Measurements from ENCODE around the gene TSC2. TPM values are rescaled to one million over a fixed set of nuclear protein-coding genes. Genes with fewer than 3 reads are reported as not detected.
A peak's percentile ranks its signal among the peaks of the same experiment; 100 is the strongest.

Gene TSC2
- total RNA-seq, 3 donors from 2014 or later (not counting 1 experiment from before 2014, with no cell fraction given) = 135 to 197 (median 161) TPM

DNA sequence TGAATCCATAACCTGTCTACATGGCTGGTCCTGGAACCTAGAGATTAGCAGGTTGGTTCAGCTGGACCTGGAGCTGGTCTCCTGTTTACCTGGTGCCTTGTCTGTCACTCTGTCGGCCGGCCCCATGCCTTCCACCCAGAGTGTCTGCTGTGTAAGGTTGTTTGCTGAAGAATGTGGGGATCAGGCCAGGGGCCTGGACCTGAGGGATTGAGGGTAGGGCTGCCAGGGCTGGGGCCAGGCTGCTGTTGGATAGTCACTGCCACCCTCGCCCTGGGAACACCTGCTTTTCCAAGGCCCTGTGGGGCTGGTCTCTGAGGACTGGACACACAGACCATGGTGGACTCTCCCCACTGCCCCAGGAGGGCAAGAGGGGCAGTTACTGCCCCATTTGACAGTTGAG is 19.6 kb upstream of the TSC2 start:
- WGBS (ENCODE audit: insufficient coverage) = 86% methylated on average over 3 of the region's 3 CpGs
- H3K27me3 ChIP-seq (ENCODE audit: control insufficient read depth, insufficient read depth, low read length) = peaks cover 5% of the 10 kb centered on the region
- intact Hi-C loops (cut with micrococcal nuclease) = loop anchor here (10.0 kb wide), 1 partner anchor 237 kb away; the partner anchor contains the start of gene RNPS1

DNA sequence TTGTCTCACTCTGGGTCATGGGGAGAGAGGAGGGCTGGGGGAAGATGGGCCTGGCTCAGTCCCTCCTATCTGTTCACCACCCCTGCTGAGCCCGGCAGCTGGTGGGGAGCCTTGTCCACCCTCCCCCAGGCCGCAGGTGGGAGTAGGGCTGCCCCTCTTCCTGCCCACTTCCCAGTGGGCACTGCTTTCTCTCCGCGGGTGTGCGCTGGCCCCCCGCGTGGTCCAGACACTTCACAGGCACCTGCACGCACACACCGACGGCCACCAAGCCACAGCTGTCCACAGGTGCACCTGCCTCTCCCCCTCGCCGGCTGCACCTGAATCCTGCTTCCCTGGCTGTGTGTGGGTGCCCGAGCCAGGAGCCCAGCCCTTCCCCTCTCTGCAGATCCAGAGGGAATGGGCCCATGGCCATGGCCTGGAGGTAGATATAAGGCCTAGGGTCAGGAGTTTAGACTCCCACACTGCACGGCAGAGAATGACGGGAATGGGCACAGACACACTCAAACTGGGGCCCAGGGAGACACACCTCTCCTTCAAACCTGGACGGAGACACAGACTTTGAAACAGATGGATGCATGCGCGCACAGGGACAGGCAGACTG is 19.1 kb upstream of the TSC2 start:
- Histone ChIP-seq H3K9me3 (ENCODE audit: control insufficient read depth, insufficient read depth, low read length) (no peaks in the 10 kb centered on the region), H3K4me1 (ENCODE audit: control insufficient read depth, insufficient read depth, low read length) (peaks cover 18% of the 10 kb centered on the region), H3K27me3 (ENCODE audit: control insufficient read depth, insufficient read depth, low read length) (peaks cover 5% of the 10 kb centered on the region), H3K4me3 (ENCODE audit: low read length) (no peak overlapping the region), H3K27ac (ENCODE audit: low read length) (no peak overlapping the region), H3K36me3 (ENCODE audit: control insufficient read depth, insufficient read depth, low read length) (no peaks in the 10 kb centered on the region)
- Mint-ChIP-seq H3K27ac (no peak overlapping the region), H3K4me1 (peaks cover 0 to 8% of the 10 kb centered on the region in 2 donors), H3K4me3 (no peak overlapping the region), H3K9me3 (no peaks in the 10 kb centered on the region), H3K36me3 (no peaks in the 10 kb centered on the region), H3K27me3 (ENCODE audit: low read depth in 2 of 2) (no peaks in the 10 kb centered on the region)
- WGBS (ENCODE audit: insufficient coverage) = 88% methylated on average over 18 of the region's 18 CpGs
- ATAC-seq (no peak), DNase-seq (no peak)
- TF ChIP-seq, protein P1, sequence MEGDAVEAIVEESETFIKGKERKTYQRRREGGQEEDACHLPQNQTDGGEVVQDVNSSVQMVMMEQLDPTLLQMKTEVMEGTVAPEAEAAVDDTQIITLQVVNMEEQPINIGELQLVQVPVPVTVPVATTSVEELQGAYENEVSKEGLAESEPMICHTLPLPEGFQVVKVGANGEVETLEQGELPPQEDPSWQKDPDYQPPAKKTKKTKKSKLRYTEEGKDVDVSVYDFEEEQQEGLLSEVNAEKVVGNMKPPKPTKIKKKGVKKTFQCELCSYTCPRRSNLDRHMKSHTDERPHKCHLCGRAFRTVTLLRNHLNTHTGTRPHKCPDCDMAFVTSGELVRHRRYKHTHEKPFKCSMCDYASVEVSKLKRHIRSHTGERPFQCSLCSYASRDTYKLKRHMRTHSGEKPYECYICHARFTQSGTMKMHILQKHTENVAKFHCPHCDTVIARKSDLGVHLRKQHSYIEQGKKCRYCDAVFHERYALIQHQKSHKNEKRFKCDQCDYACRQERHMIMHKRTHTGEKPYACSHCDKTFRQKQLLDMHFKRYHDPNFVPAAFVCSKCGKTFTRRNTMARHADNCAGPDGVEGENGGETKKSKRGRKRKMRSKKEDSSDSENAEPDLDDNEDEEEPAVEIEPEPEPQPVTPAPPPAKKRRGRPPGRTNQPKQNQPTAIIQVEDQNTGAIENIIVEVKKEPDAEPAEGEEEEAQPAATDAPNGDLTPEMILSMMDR (IDR thresholded peaks at IDR 0.05) = no peak
- intact Hi-C loops (cut with micrococcal nuclease) = loop anchor here (10.0 kb wide), 1 partner anchor 236 kb away; the partner anchor contains the start of gene RNPS1

More for the DNA sequence above, 19.6 kb upstream of the TSC2 start:
- no peaks in the 10 kb centered on the region for H3K27me3 Mint-ChIP-seq (ENCODE audit: low read depth in 2 of 2)
- H3K36me3 Mint-ChIP-seq = no peaks in the 10 kb centered on the region
- peaks cover 24% of the 10 kb centered on the region for H3K4me1 ChIP-seq (ENCODE audit: control insufficient read depth, insufficient read depth, low read length)
- H3K9me3 ChIP-seq (ENCODE audit: control insufficient read depth, insufficient read depth, low read length) = no peaks in the 10 kb centered on the region
- H3K36me3 ChIP-seq (ENCODE audit: control insufficient read depth, insufficient read depth, low read length) = no peaks in the 10 kb centered on the region
- TF ChIP-seq, protein P1 (IDR thresholded peaks at IDR 0.05) = no peak
- DNase-seq (no peak), ATAC-seq (no peak)
- no peak overlapping the region for H3K27ac Mint-ChIP-seq
- no peak overlapping the region for H3K4me3 ChIP-seq (ENCODE audit: low read length)
- H3K9me3 Mint-ChIP-seq = no peaks in the 10 kb centered on the region
- H3K4me3 Mint-ChIP-seq = peak overlapping the region; percentile 78
- H3K4me1 Mint-ChIP-seq = peaks cover 4 to 13% of the 10 kb centered on the region in 2 donors
- H3K27ac ChIP-seq (ENCODE audit: low read length) = no peak overlapping the region

DNA sequence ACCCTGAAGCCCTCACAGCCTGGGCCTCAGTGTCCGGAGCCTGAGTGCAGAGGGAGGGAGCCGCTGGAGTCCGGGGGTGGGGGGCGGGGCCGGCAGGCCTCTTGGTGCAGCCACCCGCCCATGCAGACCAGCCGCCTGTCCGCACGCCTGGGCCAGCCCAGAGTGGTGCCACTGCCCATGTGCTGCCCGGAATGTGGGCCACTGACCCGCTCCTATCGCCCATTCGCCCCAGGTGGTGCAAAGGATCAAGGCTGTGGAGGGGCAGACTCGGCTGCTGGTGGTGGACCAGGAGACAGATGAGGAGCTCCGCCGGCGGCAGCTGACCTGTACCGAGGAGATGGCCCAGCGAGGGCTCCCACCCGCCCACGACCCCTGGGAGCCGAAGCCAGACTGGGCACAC is 18.4 kb upstream of the TSC2 start:
- DNase-seq = no peak
- Histone ChIP-seq H3K4me1 (ENCODE audit: control insufficient read depth, insufficient read depth, low read length) (peaks cover 15% of the 10 kb centered on the region), H3K27ac (ENCODE audit: low read length) (no peak overlapping the region), H3K27me3 (ENCODE audit: control insufficient read depth, insufficient read depth, low read length) (peaks cover 5% of the 10 kb centered on the region), H3K4me3 (ENCODE audit: low read length) (no peak overlapping the region), H3K9me3 (ENCODE audit: control insufficient read depth, insufficient read depth, low read length) (no peaks in the 10 kb centered on the region), H3K36me3 (ENCODE audit: control insufficient read depth, insufficient read depth, low read length) (no peaks in the 10 kb centered on the region)
- Mint-ChIP-seq H3K27me3 (ENCODE audit: low read depth in 2 of 2) (no peaks in the 10 kb centered on the region), H3K36me3 (no peaks in the 10 kb centered on the region), H3K4me3 (no peak overlapping the region), H3K27ac (no peak overlapping the region), H3K9me3 (no peaks in the 10 kb centered on the region), H3K4me1 (peaks cover 0 to 5% of the 10 kb centered on the region in 2 donors)
- TF ChIP-seq, protein P1 (IDR thresholded peaks at IDR 0.05) = no peak
- intact Hi-C loops (cut with micrococcal nuclease) = loop anchor here (10.0 kb wide), 1 partner anchor 235 kb away; the partner anchor contains the start of gene RNPS1
- ATAC-seq = no peak
- 94% methylated on average over 22 of the region's 22 CpGs for WGBS (ENCODE audit: insufficient coverage)

DNA sequence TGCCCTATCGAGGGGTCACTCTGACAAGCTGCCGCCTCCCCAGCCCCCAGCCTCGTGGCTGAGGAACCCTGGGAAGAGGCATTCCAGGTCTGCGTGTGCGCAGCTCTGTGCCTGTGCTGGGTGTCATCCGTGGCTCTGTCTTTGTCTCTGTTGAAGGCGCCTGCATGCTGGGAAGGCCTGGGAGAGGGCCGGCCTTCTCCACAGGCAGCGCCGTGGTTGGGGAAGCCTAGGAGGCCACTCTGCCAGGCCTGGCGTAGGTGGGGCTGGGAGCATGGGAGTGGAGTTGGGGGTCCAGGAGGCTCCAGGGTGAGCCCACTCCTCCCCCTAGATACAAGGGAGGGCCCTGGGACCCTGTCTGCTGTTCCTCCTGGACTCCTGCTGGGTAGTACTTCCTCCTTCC is 17.7 kb upstream of the TSC2 start:
- H3K4me3 ChIP-seq (ENCODE audit: low read length) = no peak overlapping the region
- peaks cover 4% of the 10 kb centered on the region for H3K27me3 ChIP-seq (ENCODE audit: control insufficient read depth, insufficient read depth, low read length)
- Mint-ChIP-seq H3K4me1 (peaks cover 0 to 4% of the 10 kb centered on the region in 2 donors), H3K9me3 (no peaks in the 10 kb centered on the region), H3K36me3 (no peaks in the 10 kb centered on the region), H3K27me3 (ENCODE audit: low read depth in 2 of 2) (no peaks in the 10 kb centered on the region), H3K4me3 (peak overlapping the region; percentile 21), H3K27ac (no peak overlapping the region)
- no peak overlapping the region for H3K27ac ChIP-seq (ENCODE audit: low read length)
- no peaks in the 10 kb centered on the region for H3K9me3 ChIP-seq (ENCODE audit: control insufficient read depth, insufficient read depth, low read length)
- DNase-seq (no peak), ATAC-seq (no peak)
- TF ChIP-seq, protein P1 (IDR thresholded peaks at IDR 0.05) = no peak
- H3K4me1 ChIP-seq (ENCODE audit: control insufficient read depth, insufficient read depth, low read length) = peaks cover 15% of the 10 kb centered on the region
- WGBS (ENCODE audit: insufficient coverage) = 94% methylated on average over 10 of the region's 11 CpGs
- no peaks in the 10 kb centered on the region for H3K36me3 ChIP-seq (ENCODE audit: control insufficient read depth, insufficient read depth, low read length)
- intact Hi-C loops (cut with micrococcal nuclease) = no loop called here
